HG02759 (cell line): ENCODE data around the gene STUB1.

ENCODE experiments used
- ATAC-seq: cut with Tn5 transposase; IDR thresholded peaks from one replicate; pipeline ENCODE4 v1.9.1; 2021; ENCODE audit warnings: mild to moderate bottlenecking, moderate library complexity; ENCODE audit not compliant: unreplicated experiment

STUB1 gene

GRCh38 chr16:722835-723633, 42.8 kb downstream of the STUB1 start:
- no peak for ATAC-seq

GRCh38 chr16:723695-724094, 43.5 kb downstream of the STUB1 start:
- no peak for ATAC-seq

- ATAC-seq = no peak
Measured at GRCh38 chr16:724188-725040, 44.2 kb downstream of the STUB1 start.

- no peak for ATAC-seq
Measured at GRCh38 chr16:725041-725376, 44.8 kb downstream of the STUB1 start.

GRCh38 chr16:725463-726187, 45.4 kb downstream of the STUB1 start:
- ATAC-seq = no peak

GRCh38 chr16:726188-726437, 45.9 kb downstream of the STUB1 start:
- ATAC-seq = no peak

- ATAC-seq = peak; percentile 38
Measured at GRCh38 chr16:726438-727290, 46.5 kb downstream of the STUB1 start, which contains the start of the genes CCDC78 and HAGHL. CCDC78 (minus strand) TSS chr16:726443; CDS start chr16:726367, 76 bp downstream. HAGHL (plus strand) TSS chr16:727106; CDS start chr16:727510, 404 bp downstream.

- no peak for ATAC-seq
Measured at GRCh38 chr16:727291-727977, 47.2 kb downstream of the STUB1 start.

- ATAC-seq = peak; percentile 35
Measured at GRCh38 chr16:728131-728889, 48.1 kb downstream of the STUB1 start.

- ATAC-seq = no peak
Measured at GRCh38 chr16:728890-729744, 48.9 kb downstream of the STUB1 start.

- no peak for ATAC-seq
Measured at GRCh38 chr16:729768-730665, 49.8 kb downstream of the STUB1 start.

GRCh38 chr16:730666-731509, 50.7 kb downstream of the STUB1 start:
- no peak for ATAC-seq

- ATAC-seq = no peak
Measured at GRCh38 chr16:732332-732731, 52.1 kb downstream of the STUB1 start.
